ENCODE data around the gene PIK3C2G.

- TF ChIP-seq POLR2A (IDR thresholded peaks at IDR 0.05) (no peak), CTCF (IDR thresholded peaks at IDR 0.05) (no peak)
These were observed 396.9 kb downstream of the PIK3C2G start for GRCh38 chr12:18658179-18658578.

All from thyroid gland (tissue), 4 donors.